ENCODE data around the gene DRC7. TPM values are rescaled to one million over a fixed set of nuclear protein-coding genes. Genes with fewer than 3 reads are reported as not detected.
A peak's percentile ranks its signal among the peaks of the same experiment; 100 is the strongest.

The DRC7 gene
- total and polyA plus RNA-seq, 9 of the 15 experiments (the other 6 are each of a cell fraction or from before 2014, with no cell fraction given), result 0.04 to 0.33 (median 0.12) TPM; not detected in 3

- H3K27ac ChIP-seq (ENCODE audit: extremely low read depth, low read depth, low read length), result no peak overlapping the region
- H3K27me3 ChIP-seq (ENCODE audit: control insufficient read depth in 2 of 2, insufficient read depth in 2 of 2, low read length in 2 of 2), result peaks cover 0 to 5% of the 10 kb centered on the region in 2 experiments; a peak in 2 of 5 replicates
- FAIRE-seq, result no peak
- TF ChIP-seq RBM25 (IDR thresholded peaks at IDR 0.05; ENCODE audit: low read depth, low read length, severe bottlenecking) (peak; percentile 33), SAP30 (IDR thresholded peaks at IDR 0.05; ENCODE audit: borderline replicate concordance, insufficient read depth, low read depth, low read length, poor library complexity, severe bottlenecking) (no peak), RBM39 (optimal IDR thresholded peaks at IDR 0.05; ENCODE audit: low read depth, low read length) (no peak), POLR2H (tag; IDR thresholded peaks at IDR 0.05; ENCODE audit: low read depth) (no peak), ZNF584 (CRISPR knock-in tag; IDR thresholded peaks at IDR 0.05; ENCODE audit: low read depth) (no peak), SAFB (IDR thresholded peaks at IDR 0.05; ENCODE audit: borderline replicate concordance, low read depth, low read length) (no peak), ZNF75A (CRISPR knock-in tag; IDR thresholded peaks at IDR 0.05) (no peak)
- H3K9me3 ChIP-seq (replicated peaks; ENCODE audit: control insufficient read depth, insufficient read depth, low read depth, low read length), result peaks cover 3% of the 10 kb centered on the region
- H4K20me1 ChIP-seq (replicated peaks; ENCODE audit: control insufficient read depth, insufficient read depth, low read length), result peaks cover 7% of the 10 kb centered on the region; the same call in 1 of the 2 replicates
- BruUV-seq (replicated peaks), result no TSS peak
- H3K9me1 ChIP-seq (ENCODE audit: control insufficient read depth, insufficient read depth, low read length), result no peaks in the 10 kb centered on the region
- ChIA-PET CTCF (ENCODE audit: low intra/inter-chr PET ratio) (interaction anchor here (1.2 to 3.6 kb wide), 3 partner anchors 54 to 70 kb away, joined by 8 to 65 read pairs (median 44); no protein-coding TSS in a partner anchor), POLR2A (interaction anchor here (0.9 to 1.3 kb wide), 3 partner anchors 17 to 35 kb away, joined by 4 read pairs; no protein-coding TSS in a partner anchor)
- no peak overlapping the region for H3K4me2 ChIP-seq (ENCODE audit: insufficient read depth, low read length)
- 31% methylated on average over 12 of the region's 14 CpGs for WGBS (ENCODE audit: insufficient coverage, low coverage, missing lambda C conversion rate)
- no peak for DNase-seq (ENCODE audit: extremely low read depth in 1 of 4, low spot score in 3 of 4)
- H3K36me3 ChIP-seq (ENCODE audit: control insufficient read depth, insufficient read depth, low read length), result no peaks in the 10 kb centered on the region
- H3K4me1 ChIP-seq (replicated peaks in 1 of 2; ENCODE audit: control insufficient read depth in 2 of 2, insufficient read depth in 2 of 2, low read length in 2 of 2), result peaks cover 0 to 6% of the 10 kb centered on the region in 2 experiments; a peak in 2 of 5 replicates
- H3K79me2 ChIP-seq (ENCODE audit: control insufficient read depth, insufficient read depth, low read length), result no peaks in the 10 kb centered on the region
- no peak for ATAC-seq
- no peak overlapping the region for H3K4me3 ChIP-seq
- H3K9ac ChIP-seq (ENCODE audit: insufficient read depth in 1 of 2, low read depth in 2 of 2, low read length in 2 of 2), result no peak overlapping the region
- intact Hi-C loops (cut with micrococcal nuclease), result loop anchor here (5.0 to 10.0 kb wide), 3 partner anchors 91 to 348 kb away; partner anchors contain the start of gene KATNB1
- no peak overlapping the region for H2AFZ ChIP-seq (ENCODE audit: low read depth, low read length)
- in situ Hi-C loops (cut with MboI), result loop anchor here (5.0 kb wide), 1 partner anchor 59 kb away; no protein-coding TSS in a partner anchor
Measured at GRCh38 chr16:57646388-57647039, 48.1 kb upstream of the DRC7 start.
